GM19193 (cell line): ENCODE measurements around the gene VWA1.
A peak's percentile ranks its signal among the peaks of the same experiment; 100 is the strongest.

Experiments
- POLR2A ChIP-seq: IDR thresholded peaks from 4 replicates; pipeline ENCODE4 v1.6.1; 2011; ENCODE audit not compliant: insufficient read depth, insufficient read length; ENCODE audit errors: extremely low read depth

VWA1 gene

DNA sequence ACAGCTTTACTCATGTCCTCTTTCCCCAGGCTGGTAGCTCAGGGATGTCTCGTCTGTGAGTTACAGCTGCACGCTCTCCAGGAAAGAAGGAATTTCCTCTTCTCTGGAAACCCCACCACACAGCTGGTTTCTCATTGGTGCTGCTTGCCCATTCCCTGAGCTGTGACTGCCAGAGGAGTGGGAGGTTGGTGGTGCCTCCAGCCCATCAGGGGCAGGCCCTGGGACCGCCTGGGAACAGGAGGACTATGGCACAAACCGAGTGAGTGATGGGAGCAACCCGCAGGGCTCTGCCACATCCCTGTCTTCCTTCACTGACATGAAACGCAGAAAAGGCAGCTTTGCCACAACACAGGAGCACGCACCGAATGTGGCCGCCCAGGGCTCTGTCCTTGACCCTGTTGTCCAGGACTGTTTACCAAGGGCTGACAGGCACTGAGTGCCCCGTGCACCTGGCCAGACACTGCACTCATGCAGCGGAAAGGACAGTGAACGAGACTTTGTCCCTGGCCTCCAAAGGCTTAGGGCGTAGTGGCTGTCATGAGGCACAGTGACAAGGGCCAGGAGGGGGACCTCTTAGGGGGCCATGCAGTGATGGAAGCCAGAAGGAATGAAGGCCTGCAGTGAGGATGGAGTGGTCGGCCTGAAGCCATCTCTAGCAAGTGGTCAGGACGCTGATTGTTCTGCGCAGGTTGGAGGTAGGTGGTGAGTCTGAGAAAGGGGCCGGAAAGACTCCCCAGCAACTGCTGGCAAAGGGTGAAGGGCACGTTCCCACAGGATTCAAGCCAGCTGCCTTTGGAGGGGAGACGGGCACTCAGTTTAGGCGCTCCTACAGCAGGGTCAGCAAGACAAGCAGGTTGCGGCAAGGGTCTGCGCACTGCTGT, 34.7 kb upstream of the VWA1 start:
- no peak for TF ChIP-seq POLR2A

- no peak for TF ChIP-seq POLR2A
Observed at GRCh38 chr1:1401457-1402010, 34.0 kb upstream of the VWA1 start.

GRCh38 chr1:1402072-1402900, 33.2 kb upstream of the VWA1 start:
- peak; percentile 30 for TF ChIP-seq POLR2A

GRCh38 chr1:1403653-1404052, 31.8 kb upstream of the VWA1 start:
- peak; percentile 3 for TF ChIP-seq POLR2A

- TF ChIP-seq POLR2A: no peak
Observed at GRCh38 chr1:1406101-1406820, 29.2 kb upstream of the VWA1 start.

DNA sequence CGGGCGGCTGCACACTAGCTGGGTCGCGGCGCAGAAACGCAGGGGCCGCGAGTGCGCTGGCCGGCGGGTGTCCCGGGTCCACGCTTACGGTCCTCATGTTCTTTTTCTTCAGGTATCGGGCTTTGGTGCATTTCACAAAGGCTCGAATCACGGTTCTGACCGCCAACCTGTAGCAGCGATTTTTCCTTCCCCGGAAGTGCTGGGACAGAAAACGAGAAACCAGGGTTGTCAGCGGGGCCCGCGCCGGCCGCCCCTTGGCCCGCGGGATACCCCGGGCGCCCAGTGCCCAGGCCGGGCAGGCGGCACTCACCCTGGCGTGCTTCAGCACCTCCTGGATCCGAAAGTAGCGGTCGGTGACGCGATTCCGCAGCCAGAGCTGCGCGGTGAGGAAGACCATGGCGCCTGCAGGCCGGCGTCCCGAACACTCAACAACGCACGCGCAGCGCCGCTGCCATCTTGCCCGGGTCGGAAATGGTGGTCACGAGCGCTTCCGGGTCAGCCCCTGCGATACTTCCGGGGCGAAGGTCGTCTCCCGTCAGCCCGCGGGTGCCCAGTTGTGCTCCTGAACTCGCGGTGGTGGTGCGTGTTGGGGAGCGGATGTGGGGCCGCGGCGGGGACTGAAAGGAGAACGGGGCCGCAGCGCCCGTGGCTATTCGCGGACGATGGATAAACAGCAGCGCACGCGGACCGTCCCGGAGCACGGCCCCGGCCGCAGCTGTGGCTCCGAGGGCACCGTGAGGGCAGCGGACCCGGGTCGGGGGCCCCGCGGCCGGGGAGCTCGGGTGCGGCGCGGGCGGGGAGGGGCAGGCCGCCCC, 28.5 kb upstream of the VWA1 start, which contains the start of gene MRPL20:
Gene MRPL20, minus strand, starts transcription at position 473 of the 815 bp plus-strand sequence. Its CDS starts 76 bp downstream, at position 397.
- TF ChIP-seq POLR2A: peak; percentile 92

GRCh38 chr1:1407636-1408318, 27.7 kb upstream of the VWA1 start:
- no peak for TF ChIP-seq POLR2A

GRCh38 chr1:1411626-1412025, 23.9 kb upstream of the VWA1 start:
- TF ChIP-seq POLR2A: no peak

GRCh38 chr1:1415751-1416150, 19.7 kb upstream of the VWA1 start:
- TF ChIP-seq POLR2A: no peak

DNA sequence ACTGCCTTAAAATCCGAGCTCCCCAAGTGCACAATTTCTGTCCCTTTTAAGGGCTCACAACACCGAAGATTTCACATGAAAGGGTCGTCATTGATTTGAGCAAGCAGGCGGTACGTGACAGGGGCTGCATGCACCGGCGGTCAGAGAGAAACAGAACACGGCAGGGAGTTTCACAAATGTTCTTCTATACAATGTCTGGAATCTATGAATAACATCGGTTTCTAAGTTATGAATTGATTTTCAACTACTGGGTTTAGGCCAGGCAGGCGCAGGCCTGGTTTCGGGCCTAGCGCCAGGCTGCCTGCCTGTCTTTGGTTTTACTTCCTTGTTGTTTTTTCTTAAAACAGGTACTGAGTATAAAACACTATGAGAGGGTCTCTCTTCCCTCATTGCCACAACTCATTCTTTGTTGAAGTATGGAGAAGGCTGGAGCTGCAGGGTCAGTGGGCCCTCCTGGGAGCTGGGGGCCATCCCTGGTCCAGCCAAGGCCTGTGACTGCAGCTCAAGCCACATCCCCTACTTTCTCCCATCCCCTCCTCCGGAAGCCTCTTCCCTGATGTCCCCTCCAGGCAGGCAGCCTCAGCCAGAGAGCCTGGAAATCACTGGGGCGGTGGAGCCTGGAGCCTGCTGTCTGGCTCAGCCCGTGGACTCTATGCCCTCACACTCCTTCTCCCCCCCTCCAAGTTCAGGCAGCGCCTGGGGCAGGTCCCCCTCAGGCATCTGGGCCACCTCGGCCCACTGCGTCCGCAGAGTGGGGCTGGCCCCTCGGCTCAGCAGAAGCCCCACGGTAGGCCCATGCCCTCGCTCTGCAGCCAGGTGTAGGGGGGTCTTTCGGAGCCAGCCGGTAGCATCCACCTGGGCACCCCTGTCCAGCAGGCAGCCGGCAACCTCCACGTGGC, 16.8 kb upstream of the VWA1 start:
- no peak for TF ChIP-seq POLR2A

- no peak for TF ChIP-seq POLR2A
Observed at GRCh38 chr1:1419363-1419812, 16.1 kb upstream of the VWA1 start.

DNA sequence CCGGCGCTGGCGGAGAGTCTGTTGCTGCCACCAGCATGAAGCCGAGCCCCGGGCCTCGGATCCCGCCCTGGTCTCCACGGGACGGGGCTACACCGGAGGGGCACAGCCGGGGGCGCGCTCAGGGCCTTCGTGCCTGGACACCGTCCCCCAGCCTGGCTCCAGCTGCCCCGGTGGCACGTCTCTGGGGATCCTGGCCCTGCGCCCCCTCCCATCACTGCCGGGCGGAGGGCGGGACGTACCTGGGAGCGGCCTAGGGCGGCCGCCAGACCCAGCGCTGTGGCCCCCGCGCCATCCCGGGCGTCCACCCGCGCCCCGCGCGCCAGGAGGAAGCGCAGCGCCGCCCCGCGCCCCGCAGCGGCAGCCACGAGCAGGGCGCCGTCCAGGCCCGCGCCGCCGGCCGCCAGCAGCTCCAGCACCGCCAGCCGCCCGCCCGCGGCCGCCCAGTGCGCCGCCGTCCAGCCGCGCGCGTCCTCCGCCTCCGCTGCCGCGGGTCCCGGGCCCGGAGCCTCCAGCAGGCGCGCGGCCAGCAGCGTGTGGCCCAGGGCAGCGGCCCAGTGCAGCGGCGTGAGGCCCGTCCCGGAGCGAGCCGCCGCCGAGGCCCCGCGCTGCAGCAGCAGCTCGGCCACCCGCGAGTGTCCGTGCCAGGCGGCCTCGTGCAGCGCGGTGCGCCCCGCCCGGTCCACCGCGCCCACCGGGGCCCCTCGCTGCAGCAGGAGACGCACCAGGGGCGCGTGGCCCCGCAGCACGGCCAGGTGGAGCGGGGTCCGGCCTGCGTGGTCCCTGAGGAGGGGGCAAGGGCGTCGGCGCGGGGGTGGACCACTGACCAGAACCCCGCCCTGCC, 15.5 kb upstream of the VWA1 start:
- no peak for TF ChIP-seq POLR2A

- no peak for TF ChIP-seq POLR2A
Observed at GRCh38 chr1:1420654-1421141, 14.8 kb upstream of the VWA1 start.
